ENCODE results near the gene RCC1.

RCC1 gene

GRCh38 chr1:28530456-28530855 is 24.6 kb downstream of the RCC1 start:
- Histone ChIP-seq H3K27ac (ENCODE audit: low read depth, low read length) (no peak overlapping the region), H3K4me2 (ENCODE audit: low read length) (no peak overlapping the region), H3K79me2 (ENCODE audit: control insufficient read depth, low read length) (peaks cover 62% of the 10 kb centered on the region), H3K9me2 (replicated peaks; ENCODE audit: control insufficient read depth, low read length) (no peaks in the 10 kb centered on the region), H3K9me3 (ENCODE audit: control insufficient read depth, insufficient read depth, low read length) (no peaks in the 10 kb centered on the region), H3K4me3 (ENCODE audit: low read length) (no peak overlapping the region), H3K27me3 (ENCODE audit: control insufficient read depth, low read length) (no peaks in the 10 kb centered on the region), H3K36me3 (ENCODE audit: control insufficient read depth, low read length) (peaks cover 64% of the 10 kb centered on the region), H3F3A (ENCODE audit: control insufficient read depth, insufficient read depth) (no peaks in the 10 kb centered on the region), H3K4me1 (ENCODE audit: control insufficient read depth, low read length) (no peaks in the 10 kb centered on the region), H4K20me1 (ENCODE audit: control insufficient read depth, insufficient read depth, low read depth, low read length) (peaks cover 5% of the 10 kb centered on the region; the same call in 1 of the 2 replicates)
- TF ChIP-seq EZH2phosphoT487 (IDR thresholded peaks at IDR 0.05; ENCODE audit: borderline replicate concordance, low read length) = no peak
- no peak for TF ChIP-seq CTCF (IDR thresholded peaks at IDR 0.05; ENCODE audit: low read depth, low read length, poor library complexity, severe bottlenecking)

- no peak overlapping the region for H3K27ac ChIP-seq (ENCODE audit: low read depth, low read length)
- H3K4me2 ChIP-seq (ENCODE audit: low read length) = no peak overlapping the region
- no peaks in the 10 kb centered on the region for H3K9me3 ChIP-seq (ENCODE audit: control insufficient read depth, insufficient read depth, low read length)
- no peaks in the 10 kb centered on the region; the same call in 1 of the 2 replicates for H4K20me1 ChIP-seq (ENCODE audit: control insufficient read depth, insufficient read depth, low read depth, low read length)
- peaks cover 21% of the 10 kb centered on the region for H3K79me2 ChIP-seq (ENCODE audit: control insufficient read depth, low read length)
- peaks cover 8% of the 10 kb centered on the region for H3F3A ChIP-seq (ENCODE audit: control insufficient read depth, insufficient read depth)
- no peak overlapping the region for H3K4me3 ChIP-seq (ENCODE audit: low read length)
- H3K36me3 ChIP-seq (ENCODE audit: control insufficient read depth, low read length) = peaks cover 77% of the 10 kb centered on the region
- TF ChIP-seq CTCF (IDR thresholded peaks at IDR 0.05; ENCODE audit: low read depth, low read length, poor library complexity, severe bottlenecking) = no peak
- TF ChIP-seq EZH2phosphoT487 (IDR thresholded peaks at IDR 0.05; ENCODE audit: borderline replicate concordance, low read length) = no peak
- no peaks in the 10 kb centered on the region for H3K4me1 ChIP-seq (ENCODE audit: control insufficient read depth, low read length)
- H3K27me3 ChIP-seq (ENCODE audit: control insufficient read depth, low read length) = no peaks in the 10 kb centered on the region
- H3K9me2 ChIP-seq (replicated peaks; ENCODE audit: control insufficient read depth, low read length) = no peaks in the 10 kb centered on the region
These were observed 28.8 kb downstream of the RCC1 start for GRCh38 chr1:28534671-28535070.

GRCh38 chr1:28535180-28535579 is 29.3 kb downstream of the RCC1 start:
- H4K20me1 ChIP-seq (ENCODE audit: control insufficient read depth, insufficient read depth, low read depth, low read length) = no peaks in the 10 kb centered on the region; the same call in 1 of the 2 replicates
- no peaks in the 10 kb centered on the region for H3K9me2 ChIP-seq (replicated peaks; ENCODE audit: control insufficient read depth, low read length)
- H3K4me2 ChIP-seq (ENCODE audit: low read length) = no peak overlapping the region
- no peaks in the 10 kb centered on the region for H3K4me1 ChIP-seq (ENCODE audit: control insufficient read depth, low read length)
- peaks cover 74% of the 10 kb centered on the region for H3K36me3 ChIP-seq (ENCODE audit: control insufficient read depth, low read length)
- no peak overlapping the region for H3K4me3 ChIP-seq (ENCODE audit: low read length)
- peaks cover 16% of the 10 kb centered on the region for H3K79me2 ChIP-seq (ENCODE audit: control insufficient read depth, low read length)
- H3F3A ChIP-seq (ENCODE audit: control insufficient read depth, insufficient read depth) = peaks cover 8% of the 10 kb centered on the region
- no peaks in the 10 kb centered on the region for H3K27me3 ChIP-seq (ENCODE audit: control insufficient read depth, low read length)
- no peaks in the 10 kb centered on the region for H3K9me3 ChIP-seq (ENCODE audit: control insufficient read depth, insufficient read depth, low read length)
- TF ChIP-seq EZH2phosphoT487 (IDR thresholded peaks at IDR 0.05; ENCODE audit: borderline replicate concordance, low read length) = no peak
- TF ChIP-seq CTCF (IDR thresholded peaks at IDR 0.05; ENCODE audit: low read depth, low read length, poor library complexity, severe bottlenecking) = no peak
- H3K27ac ChIP-seq (ENCODE audit: low read depth, low read length) = no peak overlapping the region

Data from DOHH2 (cell line).